Karpas-422 (cell line): ENCODE data around the gene MED13L. TPM values are rescaled to one million over a fixed set of nuclear protein-coding genes. Genes with fewer than 3 reads are reported as not detected.

ENCODE experiments used
- DNase-seq: peaks from one replicate; pipeline ENCODE4 v3.0.0-alpha.2; 2015
- H2AFZ ChIP-seq: fragments of 200-600 bp; sonication (generic); 2 replicates; pipeline ENCODE4 v1.6.1; 2014; ENCODE audit warnings: antibody characterized with exemption, low read length, mixed read lengths
- H3K27ac ChIP-seq: fragments of 200-600 bp; sonication (generic); 2 replicates; pipeline ENCODE4 v1.5.1; 2014; ENCODE audit warnings: mild to moderate bottlenecking, low read length, moderate library complexity
- H3K27me3 ChIP-seq: fragments of 200-600 bp; sonication (generic); 2 replicates; pipeline ENCODE4 v1.6.1; 2014; ENCODE audit warnings: low read length, mixed read lengths
- H3K36me3 ChIP-seq: fragments of 200-600 bp; sonication (generic); 2 replicates; pipeline ENCODE4 v1.6.1; 2014; ENCODE audit warnings: low read length, mixed read lengths; ENCODE audit not compliant: insufficient read depth
- H3K4me1 ChIP-seq: fragments of 200-600 bp; sonication (generic); 2 replicates; pipeline ENCODE4 v1.6.1; 2014; ENCODE audit warnings: mild to moderate bottlenecking, low read length, mixed read lengths
- H3K4me2 ChIP-seq: fragments of 200-600 bp; sonication (generic); 2 replicates; pipeline ENCODE4 v1.6.1; 2014; ENCODE audit warnings: low read length, low read depth, mild to moderate bottlenecking; ENCODE audit not compliant: poor library complexity, severe bottlenecking
- H3K4me3 ChIP-seq: fragments of 200-600 bp; sonication (generic); 2 replicates; pipeline ENCODE4 v1.5.1; 2014; ENCODE audit warnings: mild to moderate bottlenecking, antibody characterized with exemption, low read length, mixed read lengths
- H3K79me2 ChIP-seq: fragments of 200-600 bp; sonication (generic); 2 replicates; pipeline ENCODE4 v1.6.1; 2014; ENCODE audit warnings: mild to moderate bottlenecking, low read length, mixed read lengths
- H3K9ac ChIP-seq: fragments of 200-600 bp; sonication (generic); 2 replicates; pipeline ENCODE4 v1.6.0; 2014; ENCODE audit warnings: low read length
- H3K9me2 ChIP-seq: fragments of 200-600 bp; sonication (generic), shearing (Covaris generic); replicated peaks from 2 replicates; pipeline ENCODE4 v1.6.0; 2014; ENCODE audit warnings: mild to moderate bottlenecking, low read length, moderate library complexity; ENCODE audit not compliant: insufficient read depth
- H3K9me3 ChIP-seq: fragments of 300-700, 200-600 bp; sonication (generic); 2 replicates; pipeline ENCODE4 v1.6.1; 2014; ENCODE audit warnings: low read length, mixed read lengths
- H4K20me1 ChIP-seq: fragments of 200-600 bp; sonication (generic); 2 replicates; pipeline ENCODE4 v1.6.1; 2014; ENCODE audit warnings: mild to moderate bottlenecking, antibody characterized with exemption, low read length, low read depth; ENCODE audit not compliant: insufficient read depth
- total RNA-seq: library from RNA; depleted of rRNA; stranded (reverse); fragments of >200 nt; shearing (Covaris generic); gene quantifications from 2 replicates; pipeline ENCODE4 v1.2.3, GENCODE V29; 2014; ENCODE audit warnings: low replicate concordance

The MED13L gene
- total RNA-seq, 1 experiment from 2014 or later, result 37.5 TPM

DNA sequence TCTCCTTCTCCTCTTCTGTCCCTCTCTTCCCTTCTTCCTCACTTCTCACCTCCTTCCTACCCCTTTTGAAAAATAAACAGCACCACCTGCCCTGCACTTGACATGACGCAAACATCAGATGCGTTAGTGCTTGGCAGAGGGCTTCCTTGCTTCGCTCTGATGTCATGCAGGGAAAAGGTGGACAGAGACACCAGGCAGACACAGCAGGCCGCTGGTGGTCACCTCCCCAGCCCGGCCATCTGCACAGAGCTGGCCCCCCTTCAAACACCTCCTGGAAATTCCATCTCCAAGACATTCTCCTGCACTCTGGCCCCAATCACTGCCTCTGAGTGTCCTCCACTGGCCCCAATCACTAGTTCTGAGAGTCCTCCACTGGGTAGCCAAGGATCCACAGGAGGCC, 353.6 kb downstream of the MED13L start:
- no peak overlapping the region for H3K4me3 ChIP-seq
- no peaks in the 10 kb centered on the region for H3K4me1 ChIP-seq
- no peak overlapping the region for H3K4me2 ChIP-seq
- peaks cover 8% of the 10 kb centered on the region for H3K9me3 ChIP-seq
- no peak overlapping the region for H3K9ac ChIP-seq
- no peaks in the 10 kb centered on the region for H4K20me1 ChIP-seq
- DNase-seq, result no peak
- no peaks in the 10 kb centered on the region for H3K27me3 ChIP-seq
- no peaks in the 10 kb centered on the region for H3K79me2 ChIP-seq
- H2AFZ ChIP-seq, result no peak overlapping the region
- H3K9me2 ChIP-seq, result no peaks in the 10 kb centered on the region; the same call in 1 of the 2 replicates
- peaks cover 3% of the 10 kb centered on the region; the same call in 1 of the 2 replicates for H3K36me3 ChIP-seq
- no peak overlapping the region for H3K27ac ChIP-seq

- Histone ChIP-seq H4K20me1 (no peaks in the 10 kb centered on the region), H3K9ac (no peak overlapping the region), H3K4me2 (no peak overlapping the region), H3K4me3 (no peak overlapping the region), H3K9me2 (no peaks in the 10 kb centered on the region; the same call in 1 of the 2 replicates), H3K36me3 (peaks cover 3% of the 10 kb centered on the region; the same call in 1 of the 2 replicates), H3K4me1 (no peaks in the 10 kb centered on the region), H3K27me3 (no peaks in the 10 kb centered on the region), H2AFZ (no peak overlapping the region), H3K9me3 (peaks cover 8% of the 10 kb centered on the region), H3K79me2 (no peaks in the 10 kb centered on the region), H3K27ac (no peak overlapping the region)
- peak; percentile 63 for DNase-seq
Measured at GRCh38 chr12:115922952-115923564, 354.4 kb downstream of the MED13L start.

DNA sequence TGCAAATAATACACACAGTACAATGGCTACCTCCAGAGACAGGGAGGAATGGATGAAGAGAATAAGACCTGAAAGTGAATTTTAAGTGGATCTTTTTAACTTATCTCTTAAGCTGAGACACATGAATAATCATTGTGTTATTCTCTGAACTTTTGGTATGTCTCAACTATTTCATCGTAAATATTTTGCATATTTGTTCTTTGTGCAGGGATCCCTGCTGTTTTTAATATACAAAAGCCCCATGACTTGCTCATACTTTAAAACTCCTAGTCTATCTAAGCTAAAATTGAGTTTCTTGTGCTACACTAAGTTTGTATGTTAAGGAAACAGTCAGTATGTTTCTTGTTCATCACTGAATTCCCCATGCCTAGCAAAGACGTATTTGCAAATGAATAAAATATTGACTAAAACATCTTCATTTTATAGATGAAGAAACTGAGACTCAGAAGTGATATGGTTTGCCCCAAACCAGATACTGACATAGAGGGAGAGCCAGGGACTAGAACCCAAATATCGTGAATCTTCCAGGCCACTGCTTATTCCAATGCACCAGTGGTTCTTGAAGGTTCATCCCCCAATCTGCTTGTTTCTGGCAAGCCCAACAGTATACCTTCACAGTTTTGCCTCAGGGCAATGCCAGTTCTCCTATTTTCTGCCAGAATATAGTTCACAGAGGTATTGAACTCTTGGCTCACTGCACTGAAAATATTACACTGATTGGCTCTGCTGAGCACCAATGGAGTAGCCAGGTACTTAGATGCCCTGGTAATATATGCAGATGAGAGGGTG, 356.9 kb downstream of the MED13L start:
- peak; percentile 31 for DNase-seq

GRCh38 chr12:115918763-115919162, 358.7 kb downstream of the MED13L start:
- Histone ChIP-seq H3K9me2 (no peaks in the 10 kb centered on the region; the same call in 1 of the 2 replicates), H3K36me3 (peaks cover 3% of the 10 kb centered on the region; the same call in 1 of the 2 replicates), H2AFZ (no peak overlapping the region), H3K27me3 (no peaks in the 10 kb centered on the region), H3K4me3 (no peak overlapping the region), H3K9ac (no peak overlapping the region), H3K9me3 (peaks cover 8% of the 10 kb centered on the region), H4K20me1 (no peaks in the 10 kb centered on the region), H3K79me2 (no peaks in the 10 kb centered on the region), H3K4me1 (no peaks in the 10 kb centered on the region), H3K4me2 (no peak overlapping the region), H3K27ac (no peak overlapping the region)
- DNase-seq, result peak; percentile 38

More for the DNA sequence above, 356.9 kb downstream of the MED13L start:
- Histone ChIP-seq H3K79me2 (no peaks in the 10 kb centered on the region), H3K27ac (no peak overlapping the region), H3K4me2 (no peak overlapping the region), H4K20me1 (no peaks in the 10 kb centered on the region), H3K36me3 (peaks cover 3% of the 10 kb centered on the region; the same call in 1 of the 2 replicates), H3K4me3 (no peak overlapping the region), H3K4me1 (no peaks in the 10 kb centered on the region), H3K27me3 (no peaks in the 10 kb centered on the region), H3K9me2 (no peaks in the 10 kb centered on the region; the same call in 1 of the 2 replicates), H3K9ac (no peak overlapping the region), H2AFZ (no peak overlapping the region), H3K9me3 (peaks cover 8% of the 10 kb centered on the region)

- H3K36me3 ChIP-seq, result no peaks in the 10 kb centered on the region
- no peak overlapping the region for H3K4me2 ChIP-seq
- H3K79me2 ChIP-seq, result no peaks in the 10 kb centered on the region
- DNase-seq, result peak; percentile 80
- no peaks in the 10 kb centered on the region for H3K9me3 ChIP-seq
- H3K4me1 ChIP-seq, result no peaks in the 10 kb centered on the region
- no peak overlapping the region for H3K4me3 ChIP-seq
- no peaks in the 10 kb centered on the region for H3K9me2 ChIP-seq
- H3K9ac ChIP-seq, result no peak overlapping the region
- H3K27ac ChIP-seq, result no peak overlapping the region
- no peak overlapping the region for H2AFZ ChIP-seq
- no peaks in the 10 kb centered on the region for H3K27me3 ChIP-seq
- no peaks in the 10 kb centered on the region for H4K20me1 ChIP-seq
Measured at GRCh38 chr12:115916910-115917668, 360.4 kb downstream of the MED13L start.

- Histone ChIP-seq H3K4me2 (no peak overlapping the region), H2AFZ (no peak overlapping the region), H3K9ac (no peak overlapping the region), H3K27me3 (no peaks in the 10 kb centered on the region), H3K4me1 (no peaks in the 10 kb centered on the region), H3K9me2 (no peaks in the 10 kb centered on the region), H3K36me3 (no peaks in the 10 kb centered on the region), H3K79me2 (no peaks in the 10 kb centered on the region), H3K9me3 (no peaks in the 10 kb centered on the region), H3K4me3 (no peak overlapping the region), H4K20me1 (no peaks in the 10 kb centered on the region), H3K27ac (no peak overlapping the region)
- DNase-seq, result peak; percentile 26
Measured at GRCh38 chr12:115914122-115914521, 363.4 kb downstream of the MED13L start.

DNA sequence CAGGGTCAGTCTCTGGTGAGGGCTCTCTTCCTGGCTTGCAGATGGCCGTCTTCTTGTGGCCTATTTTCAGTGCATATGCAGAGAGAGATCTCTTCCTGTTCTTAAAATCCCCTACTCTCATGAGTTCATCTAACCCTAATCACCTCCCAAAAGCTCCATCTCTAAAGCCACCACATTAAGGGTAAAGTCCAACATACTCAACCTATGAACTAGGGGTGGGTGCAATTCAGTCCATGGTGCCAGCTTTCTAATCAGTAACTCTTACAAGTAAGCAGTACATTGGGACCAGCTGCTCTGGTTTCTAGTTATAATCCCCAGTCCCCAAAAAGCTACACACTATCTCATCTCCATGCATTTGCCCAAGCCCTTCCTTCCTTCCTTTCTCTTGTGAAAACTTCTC, 365.1 kb downstream of the MED13L start:
- Histone ChIP-seq H3K36me3 (no peaks in the 10 kb centered on the region), H3K4me2 (no peak overlapping the region), H2AFZ (no peak overlapping the region), H3K4me1 (no peaks in the 10 kb centered on the region), H4K20me1 (no peaks in the 10 kb centered on the region), H3K9ac (no peak overlapping the region), H3K79me2 (no peaks in the 10 kb centered on the region), H3K27ac (no peak overlapping the region), H3K9me2 (no peaks in the 10 kb centered on the region), H3K9me3 (no peaks in the 10 kb centered on the region), H3K27me3 (no peaks in the 10 kb centered on the region), H3K4me3 (no peak overlapping the region)
- peak; percentile 21 for DNase-seq

- DNase-seq, result peak; percentile 29
- no peak overlapping the region for H3K4me2 ChIP-seq
- H3K79me2 ChIP-seq, result no peaks in the 10 kb centered on the region
- H2AFZ ChIP-seq, result no peak overlapping the region
- no peaks in the 10 kb centered on the region for H3K27me3 ChIP-seq
- H3K9ac ChIP-seq, result no peak overlapping the region
- H3K9me2 ChIP-seq, result no peaks in the 10 kb centered on the region
- H3K36me3 ChIP-seq, result no peaks in the 10 kb centered on the region
- H3K27ac ChIP-seq, result no peak overlapping the region
- no peak overlapping the region for H3K4me3 ChIP-seq
- H3K9me3 ChIP-seq, result no peaks in the 10 kb centered on the region
- no peaks in the 10 kb centered on the region for H3K4me1 ChIP-seq
- no peaks in the 10 kb centered on the region for H4K20me1 ChIP-seq
Measured at GRCh38 chr12:115911360-115911759, 366.1 kb downstream of the MED13L start.
